ENCODE results near the gene SP1. TPM values are rescaled to one million over a fixed set of nuclear protein-coding genes. Genes with fewer than 3 reads are reported as not detected.
"Not testable (repeated sequence)": the region's sequence is repeated elsewhere in the genome, so short reads cannot be mapped to it uniquely, and the experiment has no call there.

SP1 gene
- total RNA-seq, 1 donor from 2014 or later, result 50.6 TPM

DNA sequence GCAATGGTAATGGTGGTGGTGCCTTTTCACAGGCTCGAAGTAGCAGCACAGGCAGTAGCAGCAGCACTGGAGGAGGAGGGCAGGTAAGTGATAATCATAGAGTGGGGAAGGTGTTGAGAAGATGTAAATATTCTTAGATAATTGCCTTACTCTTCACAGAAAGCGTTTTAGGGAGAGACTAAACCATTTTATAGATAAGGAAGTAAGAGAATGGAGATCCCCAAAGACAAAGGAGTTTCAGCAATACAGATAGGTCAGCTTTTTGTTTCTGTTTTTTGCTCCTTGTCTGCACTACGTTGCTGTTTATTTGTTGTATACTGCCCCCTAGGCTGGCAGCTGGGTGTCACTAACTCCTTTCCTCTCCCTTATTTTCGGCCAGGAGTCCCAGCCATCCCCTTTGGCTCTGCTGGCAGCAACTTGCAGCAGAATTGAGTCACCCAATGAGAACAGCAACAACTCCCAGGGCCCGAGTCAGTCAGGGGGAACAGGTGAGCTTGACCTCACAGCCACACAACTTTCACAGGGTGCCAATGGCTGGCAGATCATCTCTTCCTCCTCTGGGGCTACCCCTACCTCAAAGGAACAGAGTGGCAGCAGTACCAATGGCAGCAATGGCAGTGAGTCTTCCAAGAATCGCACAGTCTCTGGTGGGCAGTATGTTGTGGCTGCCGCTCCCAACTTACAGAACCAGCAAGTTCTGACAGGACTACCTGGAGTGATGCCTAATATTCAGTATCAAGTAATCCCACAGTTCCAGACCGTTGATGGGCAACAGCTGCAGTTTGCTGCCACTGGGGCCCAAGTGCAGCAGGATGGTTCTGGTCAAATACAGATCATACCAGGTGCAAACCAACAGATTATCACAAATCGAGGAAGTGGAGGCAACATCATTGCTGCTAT lies 2.0 kb downstream of the SP1 start:
- Histone ChIP-seq H3K9me3 (ENCODE audit: insufficient read depth, low read depth, low read length) (no peaks in the 10 kb centered on the region), H2AFZ (ENCODE audit: low read depth, low read length) (no peak overlapping the region), H3K9ac (ENCODE audit: low read length) (peak overlapping the region; percentile 86), H3K79me2 (ENCODE audit: insufficient read depth, low read length) (peaks cover 52% of the 10 kb centered on the region), H3K27ac (ENCODE audit: low read depth, low read length) (peak overlapping the region; percentile 53), H3K36me3 (ENCODE audit: insufficient read depth, low read length) (peaks cover 17% of the 10 kb centered on the region), H3K4me1 (ENCODE audit: insufficient read depth, low read length) (peaks cover 40% of the 10 kb centered on the region), H3K4me2 (ENCODE audit: low read length) (peak overlapping the region; percentile 88), H3K27me3 (ENCODE audit: insufficient read depth, low read length) (no peaks in the 10 kb centered on the region), H3K4me3 (ENCODE audit: insufficient read depth, low read depth, low read length) (peak overlapping the region; percentile 59), H4K20me1 (ENCODE audit: insufficient read depth, low read length) (peaks cover 45% of the 10 kb centered on the region)
- peak overlapping the region; percentile 90 for H3K4me3 Mint-ChIP-seq (ENCODE audit: unreplicated experiment)
- no peak for FAIRE-seq
- H3K9me3 Mint-ChIP-seq (ENCODE audit: unreplicated experiment), result no peaks in the 10 kb centered on the region
- H3K4me1 Mint-ChIP-seq (ENCODE audit: low read depth, unreplicated experiment), result peaks cover 34% of the 10 kb centered on the region
- no peak for DNase-seq (ENCODE audit: low read depth)
- H3K27me3 Mint-ChIP-seq (ENCODE audit: low read depth, unreplicated experiment), result no peaks in the 10 kb centered on the region
- peaks cover 23% of the 10 kb centered on the region for H3K36me3 Mint-ChIP-seq (ENCODE audit: low read depth, unreplicated experiment)
- TF ChIP-seq, protein P1, sequence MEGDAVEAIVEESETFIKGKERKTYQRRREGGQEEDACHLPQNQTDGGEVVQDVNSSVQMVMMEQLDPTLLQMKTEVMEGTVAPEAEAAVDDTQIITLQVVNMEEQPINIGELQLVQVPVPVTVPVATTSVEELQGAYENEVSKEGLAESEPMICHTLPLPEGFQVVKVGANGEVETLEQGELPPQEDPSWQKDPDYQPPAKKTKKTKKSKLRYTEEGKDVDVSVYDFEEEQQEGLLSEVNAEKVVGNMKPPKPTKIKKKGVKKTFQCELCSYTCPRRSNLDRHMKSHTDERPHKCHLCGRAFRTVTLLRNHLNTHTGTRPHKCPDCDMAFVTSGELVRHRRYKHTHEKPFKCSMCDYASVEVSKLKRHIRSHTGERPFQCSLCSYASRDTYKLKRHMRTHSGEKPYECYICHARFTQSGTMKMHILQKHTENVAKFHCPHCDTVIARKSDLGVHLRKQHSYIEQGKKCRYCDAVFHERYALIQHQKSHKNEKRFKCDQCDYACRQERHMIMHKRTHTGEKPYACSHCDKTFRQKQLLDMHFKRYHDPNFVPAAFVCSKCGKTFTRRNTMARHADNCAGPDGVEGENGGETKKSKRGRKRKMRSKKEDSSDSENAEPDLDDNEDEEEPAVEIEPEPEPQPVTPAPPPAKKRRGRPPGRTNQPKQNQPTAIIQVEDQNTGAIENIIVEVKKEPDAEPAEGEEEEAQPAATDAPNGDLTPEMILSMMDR (IDR thresholded peaks at IDR 0.05; ENCODE audit: insufficient read depth, low read depth, low read length), result peak; percentile 22
- TF ChIP-seq EZH2 (IDR thresholded peaks at IDR 0.05; ENCODE audit: insufficient read depth, low read length), result no peak
- H3K27ac Mint-ChIP-seq (ENCODE audit: unreplicated experiment), result peak overlapping the region; percentile 95

DNA sequence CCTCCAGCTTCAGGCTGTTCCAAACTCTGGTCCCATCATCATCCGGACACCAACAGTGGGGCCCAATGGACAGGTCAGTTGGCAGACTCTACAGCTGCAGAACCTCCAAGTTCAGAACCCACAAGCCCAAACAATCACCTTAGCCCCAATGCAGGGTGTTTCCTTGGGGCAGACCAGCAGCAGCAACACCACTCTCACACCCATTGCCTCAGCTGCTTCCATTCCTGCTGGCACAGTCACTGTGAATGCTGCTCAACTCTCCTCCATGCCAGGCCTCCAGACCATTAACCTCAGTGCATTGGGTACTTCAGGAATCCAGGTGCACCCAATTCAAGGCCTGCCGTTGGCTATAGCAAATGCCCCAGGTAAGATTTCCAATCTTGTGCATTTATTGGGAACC lies 3.3 kb downstream of the SP1 start:
- H3K27me3 Mint-ChIP-seq (ENCODE audit: low read depth, unreplicated experiment), result no peaks in the 10 kb centered on the region
- H3K9me3 Mint-ChIP-seq (ENCODE audit: unreplicated experiment), result no peaks in the 10 kb centered on the region
- H3K36me3 Mint-ChIP-seq (ENCODE audit: low read depth, unreplicated experiment), result peaks cover 23% of the 10 kb centered on the region
- H3K4me2 ChIP-seq (ENCODE audit: low read length), result peak overlapping the region; percentile 88
- H2AFZ ChIP-seq (ENCODE audit: low read depth, low read length), result no peak overlapping the region
- DNase-seq (ENCODE audit: low read depth) (no peak), FAIRE-seq (no peak)
- no peaks in the 10 kb centered on the region for H3K27me3 ChIP-seq (ENCODE audit: insufficient read depth, low read length)
- H3K36me3 ChIP-seq (ENCODE audit: insufficient read depth, low read length), result peaks cover 17% of the 10 kb centered on the region
- peaks cover 63% of the 10 kb centered on the region for H3K79me2 ChIP-seq (ENCODE audit: insufficient read depth, low read length)
- peak overlapping the region; percentile 90 for H3K4me3 Mint-ChIP-seq (ENCODE audit: unreplicated experiment)
- H3K27ac Mint-ChIP-seq (ENCODE audit: unreplicated experiment), result no peak overlapping the region
- H3K4me3 ChIP-seq (ENCODE audit: insufficient read depth, low read depth, low read length), result no peak overlapping the region
- peaks cover 55% of the 10 kb centered on the region for H4K20me1 ChIP-seq (ENCODE audit: insufficient read depth, low read length)
- H3K9me3 ChIP-seq (ENCODE audit: insufficient read depth, low read depth, low read length), result no peaks in the 10 kb centered on the region
- no peak overlapping the region for H3K9ac ChIP-seq (ENCODE audit: low read length)
- H3K4me1 ChIP-seq (ENCODE audit: insufficient read depth, low read length), result peaks cover 40% of the 10 kb centered on the region
- TF ChIP-seq, protein P1 (IDR thresholded peaks at IDR 0.05; ENCODE audit: insufficient read depth, low read depth, low read length), result no peak
- TF ChIP-seq EZH2 (IDR thresholded peaks at IDR 0.05; ENCODE audit: insufficient read depth, low read length), result no peak
- peaks cover 41% of the 10 kb centered on the region for H3K4me1 Mint-ChIP-seq (ENCODE audit: low read depth, unreplicated experiment)
- H3K27ac ChIP-seq (ENCODE audit: low read depth, low read length), result no peak overlapping the region

DNA sequence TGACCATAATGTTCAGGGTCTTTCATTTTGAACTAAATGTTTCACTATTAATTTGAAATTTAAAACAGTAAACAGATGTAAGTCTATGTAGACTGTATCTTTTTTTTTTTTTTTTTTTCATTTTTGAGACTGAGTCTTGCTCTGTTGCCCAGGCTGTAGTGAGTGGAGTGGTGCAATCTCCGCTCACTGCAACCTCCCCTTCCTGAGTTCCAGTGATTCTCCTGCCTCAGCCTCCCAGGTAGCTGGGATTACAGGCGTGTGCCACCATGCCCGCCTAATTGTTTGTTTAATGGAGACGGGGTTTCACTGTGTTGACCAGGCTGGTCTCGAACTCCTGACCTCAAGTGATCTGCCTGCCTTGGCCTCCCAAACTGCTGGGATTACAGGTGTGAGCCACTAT lies 6.4 kb downstream of the SP1 start:
- peaks cover 17% of the 10 kb centered on the region for H3K36me3 ChIP-seq (ENCODE audit: insufficient read depth, low read length)
- peaks cover 46% of the 10 kb centered on the region for H3K4me1 Mint-ChIP-seq (ENCODE audit: low read depth, unreplicated experiment)
- not testable (repeated sequence) for H3K9me3 ChIP-seq (ENCODE audit: insufficient read depth, low read depth, low read length); H3K27me3 ChIP-seq (ENCODE audit: insufficient read depth, low read length); H3K27me3 Mint-ChIP-seq (ENCODE audit: low read depth, unreplicated experiment); FAIRE-seq; H3K4me3 ChIP-seq (ENCODE audit: insufficient read depth, low read depth, low read length); H3K27ac ChIP-seq (ENCODE audit: low read depth, low read length); DNase-seq (ENCODE audit: low read depth); H2AFZ ChIP-seq (ENCODE audit: low read depth, low read length); H3K9me3 Mint-ChIP-seq (ENCODE audit: unreplicated experiment)
- peaks cover 23% of the 10 kb centered on the region for H3K36me3 Mint-ChIP-seq (ENCODE audit: low read depth, unreplicated experiment)
- H3K4me3 Mint-ChIP-seq (ENCODE audit: unreplicated experiment), result peak overlapping the region; percentile 82
- H3K4me2 ChIP-seq (ENCODE audit: low read length), result peak overlapping the region; percentile 48
- peaks cover 29% of the 10 kb centered on the region for H3K4me1 ChIP-seq (ENCODE audit: insufficient read depth, low read length)
- peaks cover 62% of the 10 kb centered on the region for H4K20me1 ChIP-seq (ENCODE audit: insufficient read depth, low read length)
- peak overlapping the region; percentile 62 for H3K27ac Mint-ChIP-seq (ENCODE audit: unreplicated experiment)
- peaks cover 89% of the 10 kb centered on the region for H3K79me2 ChIP-seq (ENCODE audit: insufficient read depth, low read length)
- peak overlapping the region; percentile 4 for H3K9ac ChIP-seq (ENCODE audit: low read length)
